GM12874 (cell line): ENCODE data around the gene WWTR1.

Experiments
- CTCF ChIP-seq: IDR thresholded peaks from 2 replicates; pipeline ENCODE4 v1.5.1; 2011; ENCODE audit warnings: low read depth, mild to moderate bottlenecking, control low read depth, low read length, moderate library complexity; ENCODE audit not compliant: insufficient read depth

WWTR1 gene

DNA sequence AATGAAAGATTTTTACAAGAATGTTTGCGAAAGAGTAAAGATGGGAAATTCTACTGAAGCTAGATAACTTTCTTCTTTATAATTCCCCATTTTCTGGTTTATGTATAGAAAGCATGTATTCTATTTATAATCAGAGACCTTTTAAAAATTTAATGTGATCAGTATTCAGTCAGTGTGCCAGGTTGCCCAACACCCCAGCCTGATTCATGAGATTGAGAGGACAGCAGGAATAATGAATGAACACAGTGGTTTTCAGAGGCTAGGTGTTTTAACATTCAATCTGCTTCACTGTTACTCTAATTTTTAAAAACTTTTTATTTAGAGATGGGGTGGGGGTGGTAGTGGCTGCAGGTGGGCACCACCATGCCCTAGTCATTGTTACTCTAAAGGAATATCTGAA lies 4.7 kb downstream of the WWTR1 start:
- no peak for TF ChIP-seq CTCF

- TF ChIP-seq CTCF, result no peak
Measured at GRCh38 chr3:149650828-149651227, 7.0 kb downstream of the WWTR1 start.

DNA sequence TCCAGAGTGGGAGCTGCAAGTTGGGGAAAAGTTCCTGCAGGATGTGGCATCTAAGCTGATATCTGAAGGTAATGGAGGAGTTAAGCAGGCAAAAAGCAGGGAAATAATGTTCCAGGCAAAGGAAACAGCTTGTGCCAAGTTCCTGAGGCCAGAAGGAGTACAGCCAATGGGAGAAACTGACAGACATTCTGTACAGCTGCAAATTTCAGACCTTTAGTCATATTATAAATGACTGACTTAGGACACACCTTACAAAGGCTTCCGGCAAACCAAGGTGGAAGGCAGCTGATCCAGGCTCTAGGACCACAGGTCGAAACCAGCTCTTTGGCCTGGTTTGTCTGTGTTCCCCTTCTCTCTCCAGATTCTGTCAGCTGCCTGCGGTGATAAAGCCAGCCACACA lies 9.3 kb downstream of the WWTR1 start:
- TF ChIP-seq CTCF, result no peak

DNA sequence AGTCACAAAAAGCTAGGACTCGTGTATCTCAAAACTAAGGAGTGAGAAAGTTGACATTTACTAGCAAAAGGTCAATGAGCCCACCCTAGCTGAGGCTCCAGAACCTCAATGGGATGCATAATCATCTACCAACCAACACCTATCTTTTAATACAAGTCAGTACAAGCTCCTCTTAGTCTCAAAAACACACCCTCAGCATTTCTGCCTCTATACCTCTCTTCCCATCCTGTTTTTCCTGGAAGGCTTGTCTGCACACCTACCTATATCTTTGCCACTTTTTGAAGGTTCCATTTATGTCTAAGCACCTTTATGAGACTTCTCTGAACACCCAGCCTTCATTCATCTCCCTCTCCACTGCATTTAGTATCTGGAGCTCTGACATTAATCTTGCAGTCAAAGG lies 10.0 kb downstream of the WWTR1 start:
- TF ChIP-seq CTCF, result no peak

DNA sequence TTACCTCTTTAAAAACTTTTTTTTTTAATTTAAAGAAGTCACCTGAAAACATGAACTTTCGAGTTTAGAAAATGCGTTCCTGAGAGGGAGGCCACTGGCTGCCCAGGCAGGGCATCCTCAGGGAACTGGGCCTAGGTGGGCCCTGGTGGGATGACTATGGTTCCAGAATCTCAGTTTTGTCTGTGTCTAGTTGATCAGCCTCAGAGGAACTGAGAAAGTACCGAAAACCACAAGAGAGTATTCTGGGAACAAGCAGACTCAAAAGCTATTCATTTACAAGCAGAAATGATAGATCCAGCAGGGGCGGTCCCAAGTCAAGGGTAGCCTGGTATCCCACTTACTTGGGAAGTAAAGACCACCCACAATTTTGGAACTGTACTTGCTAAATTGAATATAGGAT lies 10.5 kb downstream of the WWTR1 start:
- TF ChIP-seq CTCF, result no peak

DNA sequence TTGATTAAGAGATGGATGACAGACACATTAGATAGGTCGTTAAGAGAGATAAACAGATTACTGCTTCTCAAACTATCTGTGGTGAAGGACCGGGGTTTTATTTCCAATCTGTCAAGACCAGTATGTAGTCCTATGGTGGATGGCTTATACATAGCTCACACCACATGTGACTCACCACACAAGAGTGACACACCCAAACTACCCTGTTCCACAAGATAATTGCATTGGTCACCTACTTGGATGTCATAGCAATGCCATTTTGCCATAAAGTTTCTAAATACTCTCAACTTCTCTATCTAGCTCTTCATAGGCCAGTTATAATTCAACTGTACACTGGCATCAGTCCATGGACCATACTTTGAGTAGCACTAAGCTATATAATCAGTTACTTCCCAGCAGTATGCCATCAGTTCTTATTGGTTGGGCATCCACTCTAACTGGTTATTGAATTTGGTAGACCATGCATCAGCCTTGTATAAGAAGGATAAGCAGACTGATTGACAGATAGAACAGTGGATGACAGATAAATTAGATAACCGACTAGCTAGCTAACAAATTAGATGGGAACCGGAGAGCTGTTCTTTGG lies 11.6 kb downstream of the WWTR1 start:
- no peak for TF ChIP-seq CTCF

- TF ChIP-seq CTCF, result no peak
Measured at GRCh38 chr3:149643963-149644362, 13.9 kb downstream of the WWTR1 start.

DNA sequence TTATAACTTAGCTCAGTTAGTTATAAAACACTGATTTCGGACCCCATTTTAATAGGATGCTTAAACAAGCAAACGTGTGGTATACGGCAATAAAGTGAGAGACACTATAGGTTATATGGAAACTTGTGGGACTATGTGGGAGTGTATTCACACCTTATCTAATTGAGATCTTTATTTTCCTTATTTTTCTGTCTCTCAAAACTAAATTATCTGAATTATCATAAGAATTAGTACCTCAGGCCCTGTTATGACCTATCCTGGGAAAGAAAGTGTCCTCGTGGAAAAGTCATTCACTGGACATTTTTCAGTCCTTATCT lies 14.4 kb downstream of the WWTR1 start:
- TF ChIP-seq CTCF, result no peak
